ENCODE results near the gene AK3.
"Not testable (repeated sequence)": the region's sequence is repeated elsewhere in the genome, so short reads cannot be mapped to it uniquely, and the experiment has no call there.

AK3 gene

DNA sequence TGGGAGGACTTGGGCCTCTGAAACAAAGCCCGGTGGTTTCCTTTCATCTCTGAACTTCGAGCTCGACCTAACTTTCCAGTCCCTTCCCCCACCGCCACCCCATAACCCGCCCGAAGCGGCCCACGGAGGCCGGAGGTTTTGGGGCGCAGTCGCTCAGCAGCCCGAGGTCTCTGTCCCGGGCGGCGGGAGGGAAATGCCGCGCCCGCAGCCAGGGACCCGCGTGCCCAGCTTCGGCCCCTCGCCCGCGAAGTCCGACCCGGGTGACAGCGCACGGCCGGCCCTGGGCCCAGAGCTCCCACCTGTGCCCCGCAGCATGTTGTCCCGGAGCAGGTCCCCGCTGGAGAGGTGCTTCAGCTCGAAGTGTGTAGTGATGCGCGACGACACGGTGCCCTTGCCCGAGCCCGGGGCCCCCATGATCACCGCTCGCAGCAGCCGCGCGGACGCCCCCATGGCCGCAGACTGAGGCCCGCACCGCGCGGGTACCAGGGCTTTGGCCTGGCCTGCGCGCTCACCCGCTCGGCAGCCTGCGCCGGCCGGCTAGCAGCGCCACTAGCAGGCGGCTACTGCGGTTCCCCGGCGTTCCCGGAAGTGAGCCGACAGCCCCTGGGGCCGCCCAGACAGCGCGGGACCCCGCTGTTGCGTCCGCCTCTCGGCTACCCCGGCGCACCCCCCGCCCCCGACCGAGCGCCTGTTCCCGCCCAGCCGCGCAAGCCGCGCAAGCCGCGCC lies at the start of gene AK3:
Gene AK3 (minus strand): TSS at position 565 of the 727 bp plus-strand sequence. CDS start 115 bp downstream, at position 450.
- peak; percentile 63 to 68 for DNase-seq (ENCODE audit: low read depth in 2 of 2)

DNA sequence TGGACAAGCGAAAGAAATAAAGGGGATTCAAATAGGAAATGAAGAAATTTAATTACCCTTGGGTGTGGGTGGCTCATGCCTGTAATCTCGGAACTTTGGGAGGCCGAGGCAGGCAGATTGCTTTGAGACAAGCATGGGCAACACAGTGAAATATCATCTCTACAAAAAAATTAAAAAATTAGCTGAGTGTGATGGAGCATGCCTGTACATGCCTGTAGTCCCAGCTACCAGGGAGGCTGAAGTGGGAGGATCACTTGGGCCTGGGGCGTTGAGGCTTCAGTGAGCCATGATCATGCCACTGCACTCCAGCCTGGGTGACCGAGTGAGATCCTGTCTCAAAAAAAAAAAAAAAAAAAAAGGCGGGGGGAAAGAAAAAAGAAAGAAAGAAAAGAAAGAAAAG lies 47.7 kb upstream of the AK3 start:
- DNase-seq (ENCODE audit: low read depth in 2 of 2): no peak

DNA sequence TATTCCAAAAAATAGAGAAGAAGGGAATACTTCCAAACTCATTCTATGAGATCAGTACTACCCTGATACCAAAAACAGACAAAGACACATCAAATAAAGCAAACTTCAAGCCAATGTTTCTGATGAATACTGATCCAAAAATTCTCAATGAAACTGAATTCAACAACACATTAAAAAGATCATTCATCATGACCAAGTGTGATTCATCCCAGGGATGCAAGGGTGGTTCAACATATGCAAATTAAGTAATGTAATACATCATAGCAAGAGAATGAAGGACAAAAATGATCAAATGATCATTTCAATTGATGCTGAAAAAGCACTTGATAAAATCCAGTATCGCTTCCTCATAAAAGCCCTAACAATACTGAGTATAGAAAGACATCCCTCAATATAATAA lies 46.9 kb upstream of the AK3 start:
- no peak for DNase-seq (ENCODE audit: low read depth in 2 of 2)

DNA sequence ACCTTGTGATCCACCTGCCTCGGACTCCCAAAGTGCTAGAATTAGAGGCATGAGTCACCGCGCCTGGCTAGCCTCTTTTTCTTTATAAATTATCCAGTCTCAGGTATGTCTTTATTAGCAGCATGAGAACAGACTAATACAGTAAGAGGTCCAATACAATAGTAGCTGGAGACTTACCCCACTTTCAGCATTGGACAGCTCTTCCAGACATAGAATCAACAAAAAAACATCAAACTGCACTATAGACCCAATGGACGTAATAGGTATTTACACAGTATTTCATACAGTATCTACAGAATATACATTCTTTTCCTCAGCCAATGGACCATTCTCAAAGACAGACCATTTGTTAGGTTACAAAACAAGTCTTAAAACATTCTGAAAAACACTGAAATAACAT lies 45.6 kb upstream of the AK3 start:
- DNase-seq (ENCODE audit: low read depth in 2 of 2): no peak

GRCh38 chr9:4784403-4784802 lies 43.4 kb upstream of the AK3 start:
- no peak for DNase-seq (ENCODE audit: low read depth in 2 of 2)

- DNase-seq (ENCODE audit: low read depth in 2 of 2): not testable (repeated sequence)
Measured at GRCh38 chr9:4783191-4783590, 42.2 kb upstream of the AK3 start.

- DNase-seq (ENCODE audit: low read depth in 2 of 2): no peak
Measured at GRCh38 chr9:4781408-4781807, 40.4 kb upstream of the AK3 start.

- DNase-seq (ENCODE audit: low read depth in 2 of 2): no peak
Measured at GRCh38 chr9:4780651-4781050, 39.6 kb upstream of the AK3 start.

GRCh38 chr9:4774958-4775357 lies 34.0 kb upstream of the AK3 start:
- not testable (repeated sequence) for DNase-seq (ENCODE audit: low read depth in 2 of 2)

DNA sequence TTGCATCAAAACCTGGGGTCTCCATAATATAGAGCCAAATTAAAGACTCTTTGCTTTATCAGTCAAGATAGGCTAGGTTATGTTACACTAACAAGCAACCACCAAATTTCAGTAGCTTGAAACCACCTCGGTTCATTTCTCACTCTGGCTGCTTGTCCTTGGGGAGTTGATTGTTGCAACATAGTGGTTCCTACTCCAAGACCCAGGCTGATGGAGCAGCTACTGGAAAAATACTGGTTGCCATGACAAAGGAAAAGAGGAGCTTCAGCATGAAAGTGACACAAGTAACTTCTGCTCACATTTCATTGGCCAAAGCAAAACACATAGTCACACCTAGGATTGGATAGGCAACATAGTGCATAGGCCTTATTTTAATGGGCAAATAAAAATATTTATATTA lies 33.2 kb upstream of the AK3 start:
- DNase-seq (ENCODE audit: low read depth in 2 of 2): no peak

GRCh38 chr9:4771788-4772187 lies 30.8 kb upstream of the AK3 start:
- no peak for DNase-seq (ENCODE audit: low read depth in 2 of 2)

DNA sequence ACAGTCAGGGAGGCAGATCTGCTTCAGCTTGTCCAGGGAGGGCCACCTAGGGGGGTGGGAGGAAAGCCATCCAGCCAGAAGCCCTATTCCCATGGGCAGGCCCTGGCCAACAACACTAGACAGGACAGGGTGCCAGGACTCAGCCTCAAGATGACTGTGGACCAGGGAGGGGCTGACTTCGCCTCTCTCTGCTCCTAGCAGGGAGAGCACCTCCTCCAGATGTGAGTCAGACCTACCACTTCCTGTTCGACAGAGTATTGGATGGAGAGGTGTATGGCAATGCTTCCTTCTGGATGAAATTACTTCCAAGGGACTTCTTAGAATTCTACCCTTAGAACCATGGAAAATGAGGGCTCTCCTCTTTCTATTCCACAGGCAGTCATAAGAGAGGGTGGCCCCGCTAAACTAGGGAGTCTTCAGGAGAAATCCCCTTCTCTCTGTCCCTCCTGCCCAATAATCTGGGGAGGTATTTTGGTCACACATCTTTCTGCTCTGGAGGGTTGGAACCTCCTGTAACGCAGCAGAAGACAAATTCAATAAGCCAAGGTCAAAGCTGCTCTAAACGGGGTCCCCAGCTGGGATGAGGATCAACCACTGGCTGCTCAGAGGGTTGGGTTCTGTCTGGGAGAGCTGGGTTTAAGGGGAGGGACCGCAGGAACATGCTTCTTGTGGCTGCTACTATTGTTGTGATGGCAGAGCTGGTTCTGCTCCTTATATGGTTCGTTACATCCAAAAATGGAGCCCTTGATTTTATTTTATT lies 28.5 kb upstream of the AK3 start:
- no peak for DNase-seq (ENCODE audit: low read depth in 2 of 2)

DNA sequence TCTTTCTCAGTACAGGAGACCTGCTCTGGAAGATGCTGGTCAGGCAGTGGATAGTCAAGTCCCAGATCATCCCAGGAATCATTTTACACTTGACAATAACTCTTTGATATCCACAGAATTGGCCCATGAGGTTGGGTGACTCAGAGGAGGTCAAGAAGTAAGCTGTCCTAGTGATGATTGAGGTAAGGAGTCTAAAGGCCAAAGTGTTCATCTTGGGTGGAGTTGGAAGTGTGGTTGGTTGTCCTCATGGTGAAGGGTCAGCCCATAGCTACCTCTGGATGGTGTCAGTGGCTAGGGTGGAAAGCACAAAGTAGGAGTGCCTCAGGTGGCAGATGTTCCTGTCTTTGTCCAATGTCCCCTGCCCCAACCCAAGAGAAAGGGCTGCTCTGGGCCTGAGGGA lies 27.7 kb upstream of the AK3 start:
- DNase-seq (ENCODE audit: low read depth in 2 of 2): no peak

DNA sequence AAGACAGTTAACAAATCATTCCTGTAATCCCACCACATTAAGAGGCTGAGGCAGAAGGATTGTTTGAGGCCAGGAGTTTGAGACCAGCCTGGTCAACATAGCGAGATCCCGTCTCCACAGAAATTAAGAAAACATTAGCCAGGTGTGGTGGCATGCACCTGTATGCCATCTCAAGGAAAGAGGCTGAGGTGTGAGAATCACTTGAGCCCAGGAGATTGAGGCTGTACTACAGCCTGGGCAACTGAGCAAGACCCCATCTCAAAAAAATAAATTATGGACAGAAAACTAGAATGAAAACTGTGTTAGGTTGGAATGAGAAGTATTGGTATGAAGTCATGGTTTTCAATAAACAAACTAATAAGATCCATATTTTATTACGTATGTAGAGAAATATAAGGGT lies 23.0 kb upstream of the AK3 start:
- no peak for DNase-seq (ENCODE audit: low read depth in 2 of 2)

GRCh38 chr9:4762886-4763541 lies 22.0 kb upstream of the AK3 start:
- DNase-seq (ENCODE audit: low read depth in 2 of 2): no peak

DNA sequence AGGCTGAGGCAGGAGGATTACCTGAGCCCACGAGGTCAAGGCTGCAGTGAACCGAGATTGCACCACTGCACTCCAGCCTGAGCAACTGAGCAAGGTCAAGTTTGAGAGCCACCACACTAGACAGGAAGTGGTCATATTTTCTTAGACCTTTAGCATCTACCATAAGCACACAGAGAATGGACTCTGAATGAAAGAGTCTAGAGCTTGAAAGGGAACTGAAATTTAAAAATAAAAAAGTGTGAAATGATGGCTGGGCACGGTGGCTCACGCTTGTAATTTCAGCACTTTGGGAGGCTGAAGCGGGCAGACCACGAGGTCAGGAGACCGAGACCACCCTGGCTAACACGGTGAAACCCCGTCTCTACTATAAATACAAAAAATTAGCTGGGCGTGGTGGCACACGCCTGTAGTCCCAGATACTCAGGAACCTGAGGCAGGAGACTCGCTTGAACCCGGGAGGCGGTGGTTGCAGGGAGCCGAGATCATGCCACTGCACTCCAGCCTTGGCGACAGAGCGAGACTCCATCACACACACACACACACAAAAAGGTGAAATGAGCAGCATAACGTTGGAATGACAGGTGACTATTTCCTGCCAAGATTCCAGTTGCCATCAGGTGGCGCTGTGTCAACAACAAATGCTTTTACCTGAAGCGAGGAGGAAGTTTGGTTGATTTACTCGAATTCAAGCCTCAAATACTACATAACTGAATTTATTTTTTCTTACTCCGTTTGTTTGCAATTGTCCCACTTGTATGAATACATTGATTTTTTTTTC lies 21.3 kb upstream of the AK3 start:
- DNase-seq (ENCODE audit: low read depth in 2 of 2): peak in 1 of 2 experiments; percentile 36

GRCh38 chr9:4760122-4760521 lies 19.1 kb upstream of the AK3 start:
- no peak for DNase-seq (ENCODE audit: low read depth in 2 of 2)

DNA sequence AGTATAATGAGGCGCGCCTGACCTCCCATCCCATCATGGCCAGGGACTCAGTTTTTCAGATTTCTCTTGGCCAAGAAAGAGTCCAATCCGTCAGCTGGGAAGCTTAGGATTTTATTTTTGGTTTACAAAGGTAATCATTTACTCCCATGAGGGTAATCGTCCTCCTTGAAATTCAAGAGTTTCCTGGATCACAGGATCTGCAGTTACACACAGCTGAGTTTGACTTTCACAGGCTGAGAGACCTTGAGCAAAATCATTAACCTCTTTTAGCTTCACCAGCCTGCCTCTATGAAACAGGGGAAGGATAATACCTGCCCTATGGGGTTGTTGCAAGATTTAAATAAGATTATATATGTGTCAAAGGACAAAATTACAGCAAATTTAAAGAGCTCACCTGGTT lies 15.4 kb upstream of the AK3 start:
- DNase-seq (ENCODE audit: low read depth in 2 of 2): no peak

DNA sequence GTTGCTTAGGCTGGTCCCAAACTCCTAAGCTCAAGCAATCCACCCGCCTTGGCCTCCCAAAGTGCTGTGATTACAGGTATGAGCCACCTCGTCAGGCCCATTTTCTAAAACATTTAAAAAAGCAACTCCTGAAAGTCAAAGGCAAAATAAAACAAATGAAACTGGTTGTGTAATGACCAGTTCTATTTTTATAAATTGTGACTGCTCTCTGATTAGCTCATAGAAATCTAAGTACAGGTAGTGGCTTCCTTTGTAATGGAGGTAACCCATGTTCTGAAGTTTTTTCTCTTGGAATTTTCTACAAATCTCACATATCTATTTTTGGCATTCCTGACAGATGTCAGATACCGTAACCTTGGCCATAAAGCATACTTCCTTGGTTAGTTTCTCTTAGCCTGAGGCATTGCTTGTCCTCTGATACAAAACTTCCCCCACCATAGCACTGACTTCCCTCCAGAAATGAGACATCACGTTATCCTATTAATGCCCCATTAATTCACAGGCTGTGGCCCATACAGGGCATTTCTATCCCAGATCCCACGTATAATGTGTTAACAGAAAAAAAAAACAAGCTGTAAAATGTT lies 14.1 kb upstream of the AK3 start:
- DNase-seq (ENCODE audit: low read depth in 2 of 2): no peak

DNA sequence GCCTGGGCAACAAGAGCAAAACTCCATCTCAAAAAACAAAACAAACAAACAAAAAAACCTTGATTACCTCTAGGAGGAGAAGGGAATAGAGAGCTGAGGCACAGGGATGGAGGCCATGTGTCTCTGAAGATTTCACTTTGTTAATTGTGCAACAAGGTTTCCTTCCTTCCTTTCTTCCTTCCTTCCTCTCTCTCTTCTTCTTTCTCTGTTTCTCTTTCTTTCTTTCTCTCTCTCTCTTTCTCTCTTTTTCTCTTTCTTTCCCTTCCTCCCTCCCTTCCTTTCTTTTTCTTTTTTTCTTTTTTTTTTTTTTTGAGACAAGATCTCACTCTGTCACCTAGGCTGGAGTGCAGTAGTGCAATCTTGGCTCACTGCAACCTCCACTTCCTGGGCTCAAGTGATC lies 13.5 kb upstream of the AK3 start:
- not testable (repeated sequence) for DNase-seq (ENCODE audit: low read depth in 2 of 2)

- peak in 1 of 2 experiments; percentile 26 for DNase-seq (ENCODE audit: low read depth in 2 of 2)
Measured at GRCh38 chr9:4750023-4750673, 9.1 kb upstream of the AK3 start.

Data from fibroblast of skin of left quadriceps (primary cell).